Loucy (cell line): ENCODE measurements around the gene HADHA.

Experiments used
- EZH2phosphoT487 ChIP-seq: fragments of 200-600 bp; IDR thresholded peaks from 2 replicates; pipeline ENCODE4 v1.6.1; 2018; ENCODE audit warnings: antibody characterized with exemption, mild to moderate bottlenecking, moderate library complexity, borderline replicate concordance
- TF ChIP-seq, protein P1 (sequence below): fragments of 200-600 bp; sonication (generic); conservative IDR thresholded peaks from 2 replicates; pipeline ENCODE4 v1.5.1; 2014; ENCODE audit warnings: mild to moderate bottlenecking, antibody characterized with exemption, low read length

DNA sequence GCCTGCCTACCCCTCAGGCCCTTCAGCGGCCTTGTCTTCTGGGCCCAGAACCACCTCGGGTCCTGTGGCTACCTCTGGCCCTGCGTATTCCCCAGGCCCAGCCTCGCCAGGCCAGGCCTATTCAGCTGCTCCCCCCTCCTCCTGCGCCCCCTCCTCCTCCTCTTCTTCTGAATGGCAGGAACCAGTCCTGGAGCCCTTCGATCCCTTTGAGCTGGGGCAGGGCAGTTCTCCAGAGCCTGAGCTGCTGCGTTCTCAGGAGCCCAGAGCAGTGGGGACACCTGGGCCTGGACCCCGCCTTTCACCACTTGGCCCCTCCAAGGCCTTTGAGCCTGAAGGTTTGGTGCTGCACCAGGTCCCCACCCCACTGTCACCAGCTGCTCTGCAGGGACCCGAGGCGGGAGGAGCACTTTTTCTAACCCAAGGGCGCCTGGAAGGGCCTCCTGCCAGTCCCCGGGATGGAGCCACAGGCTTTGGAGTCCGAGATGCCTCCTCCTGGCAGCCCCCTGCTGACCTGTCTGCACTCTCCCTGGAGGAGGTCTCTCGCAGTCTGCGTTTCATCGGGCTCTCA, 56.8 kb downstream of the HADHA start:
- TF ChIP-seq, protein P1, sequence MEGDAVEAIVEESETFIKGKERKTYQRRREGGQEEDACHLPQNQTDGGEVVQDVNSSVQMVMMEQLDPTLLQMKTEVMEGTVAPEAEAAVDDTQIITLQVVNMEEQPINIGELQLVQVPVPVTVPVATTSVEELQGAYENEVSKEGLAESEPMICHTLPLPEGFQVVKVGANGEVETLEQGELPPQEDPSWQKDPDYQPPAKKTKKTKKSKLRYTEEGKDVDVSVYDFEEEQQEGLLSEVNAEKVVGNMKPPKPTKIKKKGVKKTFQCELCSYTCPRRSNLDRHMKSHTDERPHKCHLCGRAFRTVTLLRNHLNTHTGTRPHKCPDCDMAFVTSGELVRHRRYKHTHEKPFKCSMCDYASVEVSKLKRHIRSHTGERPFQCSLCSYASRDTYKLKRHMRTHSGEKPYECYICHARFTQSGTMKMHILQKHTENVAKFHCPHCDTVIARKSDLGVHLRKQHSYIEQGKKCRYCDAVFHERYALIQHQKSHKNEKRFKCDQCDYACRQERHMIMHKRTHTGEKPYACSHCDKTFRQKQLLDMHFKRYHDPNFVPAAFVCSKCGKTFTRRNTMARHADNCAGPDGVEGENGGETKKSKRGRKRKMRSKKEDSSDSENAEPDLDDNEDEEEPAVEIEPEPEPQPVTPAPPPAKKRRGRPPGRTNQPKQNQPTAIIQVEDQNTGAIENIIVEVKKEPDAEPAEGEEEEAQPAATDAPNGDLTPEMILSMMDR: no peak
- TF ChIP-seq EZH2phosphoT487: no peak
